DND-41 (cell line): ENCODE data around the gene CAMK2N2.

ENCODE experiments used
- ATAC-seq: fragments of 200-7000 bp; cut with Tn5 transposase; 3 replicates; pipeline ENCODE4 v1.9.1; 2021; ENCODE audit warnings: low read depth; ENCODE audit not compliant: insufficient read depth
- DNase-seq: peaks from one replicate; pipeline ENCODE4 v3.0.0-alpha.2; 2020
- H2AFZ ChIP-seq: 2 replicates; pipeline ENCODE4 v1.6.0; 2012; ENCODE audit warnings: low read depth, low read length
- H3K27ac ChIP-seq: 2 replicates; pipeline ENCODE4 v1.5.1; 2012; ENCODE audit warnings: low read length, inconsistent platforms
- H3K27me3 ChIP-seq: fragments of 200-600 bp; sonication (generic); 2 replicates; pipeline ENCODE4 v1.6.0; 2012; ENCODE audit warnings: low read length, mild to moderate bottlenecking, inconsistent platforms; ENCODE audit not compliant: insufficient read depth, poor library complexity
- H3K36me3 ChIP-seq: 2 replicates; pipeline ENCODE4 v1.5.1; 2012; ENCODE audit warnings: low read length, inconsistent platforms; ENCODE audit not compliant: insufficient read depth
- H3K4me1 ChIP-seq: 2 replicates; pipeline ENCODE4 v1.5.1; 2012; ENCODE audit warnings: mild to moderate bottlenecking, low read length; ENCODE audit not compliant: insufficient read depth
- H3K4me2 ChIP-seq: 2 replicates; pipeline ENCODE4 v1.6.0; 2012; ENCODE audit warnings: mild to moderate bottlenecking, moderate library complexity, low read length, inconsistent platforms; ENCODE audit not compliant: insufficient read depth
- H3K4me3 ChIP-seq, 2 experiments: fragments of 200-600 bp in 1 of 2; shearing (Covaris generic) in 1 of 2; 2 replicates each; pipeline ENCODE4 v1.5.1; 2012 to 2016; ENCODE audit warnings: inconsistent platforms in 2 of 2, low read length in 2 of 2, mild to moderate bottlenecking in 2 of 2, low read depth in 1 of 2, moderate library complexity in 1 of 2
- H3K79me2 ChIP-seq: 2 replicates; pipeline ENCODE4 v1.6.0; 2012; ENCODE audit warnings: low read length, inconsistent platforms; ENCODE audit not compliant: insufficient read depth
- H3K9ac ChIP-seq: 2 replicates; pipeline ENCODE4 v1.6.0; 2012; ENCODE audit warnings: low read depth, mild to moderate bottlenecking, inconsistent platforms, low read length, moderate library complexity
- H3K9me3 ChIP-seq: 2 replicates; pipeline ENCODE4 v1.5.1; 2012; ENCODE audit warnings: low read length, moderate library complexity, mild to moderate bottlenecking, inconsistent platforms; ENCODE audit not compliant: insufficient read depth, severe bottlenecking
- H4K20me1 ChIP-seq: 2 replicates; pipeline ENCODE4 v1.6.0; 2012; ENCODE audit warnings: low read length; ENCODE audit not compliant: insufficient read depth
- EZH2 ChIP-seq: IDR thresholded peaks from 3 replicates; pipeline ENCODE4 v1.6.1; 2012; ENCODE audit warnings: borderline replicate concordance, low read depth, mild to moderate bottlenecking, moderate library complexity, low read length, inconsistent platforms; ENCODE audit not compliant: severe bottlenecking
- TF ChIP-seq, protein P1 (sequence below): IDR thresholded peaks from 2 replicates; pipeline ENCODE4 v1.5.1; 2012; ENCODE audit warnings: borderline replicate concordance, low read length, moderate library complexity, mild to moderate bottlenecking; ENCODE audit not compliant: poor library complexity, severe bottlenecking; ENCODE audit errors: extremely low read depth

CAMK2N2 gene

DNA sequence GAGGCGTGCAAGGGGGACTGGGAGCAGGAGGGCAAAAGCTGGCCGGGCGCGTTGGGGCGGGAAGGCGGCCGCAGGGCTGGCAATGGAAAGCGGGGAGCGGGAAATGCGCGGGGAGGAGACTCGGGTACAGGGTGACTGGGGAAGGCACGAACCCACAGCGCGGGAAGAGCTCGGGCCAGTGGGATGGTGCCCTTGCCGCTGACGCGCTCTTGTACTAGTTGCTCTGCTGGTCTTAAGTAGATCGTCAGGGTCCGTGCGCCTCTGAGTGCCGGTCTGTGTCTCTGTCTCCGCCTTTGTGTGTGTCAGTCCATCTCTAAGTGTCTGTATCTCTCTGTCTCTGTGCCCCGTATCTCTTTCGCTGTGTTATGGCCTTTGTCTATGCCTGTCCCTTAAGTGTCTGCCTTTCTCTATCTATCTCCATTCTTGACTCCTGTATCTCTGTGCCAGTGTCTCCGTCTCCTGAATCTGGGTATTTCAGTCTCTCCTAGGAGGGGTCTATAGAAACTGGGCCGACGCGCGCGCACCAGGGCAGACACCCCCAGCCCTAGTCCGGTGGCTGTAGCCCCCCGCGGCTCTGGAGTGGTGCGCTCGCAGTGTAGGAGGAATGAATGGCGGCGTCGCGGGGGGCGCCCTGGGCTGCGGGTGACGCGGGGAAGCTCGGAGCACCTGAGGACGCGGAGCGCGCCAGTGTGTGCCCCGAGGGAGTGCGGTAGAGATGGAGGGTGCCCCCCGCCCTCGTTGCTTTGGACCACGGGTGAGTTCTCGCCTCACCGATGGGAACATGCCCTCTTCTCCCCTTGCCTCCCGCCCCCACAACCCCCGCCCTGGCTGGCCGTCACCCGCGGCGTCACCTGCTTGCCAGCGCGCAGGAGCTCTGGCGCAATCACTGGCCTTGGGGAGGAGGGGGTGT lies 756 bp upstream of the CAMK2N2 start:
- TF ChIP-seq EZH2 = no peak
- TF ChIP-seq, protein P1, sequence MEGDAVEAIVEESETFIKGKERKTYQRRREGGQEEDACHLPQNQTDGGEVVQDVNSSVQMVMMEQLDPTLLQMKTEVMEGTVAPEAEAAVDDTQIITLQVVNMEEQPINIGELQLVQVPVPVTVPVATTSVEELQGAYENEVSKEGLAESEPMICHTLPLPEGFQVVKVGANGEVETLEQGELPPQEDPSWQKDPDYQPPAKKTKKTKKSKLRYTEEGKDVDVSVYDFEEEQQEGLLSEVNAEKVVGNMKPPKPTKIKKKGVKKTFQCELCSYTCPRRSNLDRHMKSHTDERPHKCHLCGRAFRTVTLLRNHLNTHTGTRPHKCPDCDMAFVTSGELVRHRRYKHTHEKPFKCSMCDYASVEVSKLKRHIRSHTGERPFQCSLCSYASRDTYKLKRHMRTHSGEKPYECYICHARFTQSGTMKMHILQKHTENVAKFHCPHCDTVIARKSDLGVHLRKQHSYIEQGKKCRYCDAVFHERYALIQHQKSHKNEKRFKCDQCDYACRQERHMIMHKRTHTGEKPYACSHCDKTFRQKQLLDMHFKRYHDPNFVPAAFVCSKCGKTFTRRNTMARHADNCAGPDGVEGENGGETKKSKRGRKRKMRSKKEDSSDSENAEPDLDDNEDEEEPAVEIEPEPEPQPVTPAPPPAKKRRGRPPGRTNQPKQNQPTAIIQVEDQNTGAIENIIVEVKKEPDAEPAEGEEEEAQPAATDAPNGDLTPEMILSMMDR = no peak
- no peaks in the 10 kb centered on the region for H4K20me1 ChIP-seq
- ATAC-seq = peak; percentile 62
- H2AFZ ChIP-seq = peak overlapping the region; percentile 67
- no peaks in the 10 kb centered on the region for H3K36me3 ChIP-seq
- H3K79me2 ChIP-seq = no peaks in the 10 kb centered on the region
- DNase-seq = no peak
- H3K9me3 ChIP-seq = no peaks in the 10 kb centered on the region
- peak overlapping the region; percentile 78 for H3K4me2 ChIP-seq
- no peak overlapping the region for H3K27ac ChIP-seq
- H3K4me1 ChIP-seq = peaks cover 18% of the 10 kb centered on the region
- no peaks in the 10 kb centered on the region for H3K27me3 ChIP-seq
- H3K4me3 ChIP-seq = peak overlapping the region; percentile 10 to 57; a peak in 3 of 4 replicates
- H3K9ac ChIP-seq = peak overlapping the region; percentile 39

DNA sequence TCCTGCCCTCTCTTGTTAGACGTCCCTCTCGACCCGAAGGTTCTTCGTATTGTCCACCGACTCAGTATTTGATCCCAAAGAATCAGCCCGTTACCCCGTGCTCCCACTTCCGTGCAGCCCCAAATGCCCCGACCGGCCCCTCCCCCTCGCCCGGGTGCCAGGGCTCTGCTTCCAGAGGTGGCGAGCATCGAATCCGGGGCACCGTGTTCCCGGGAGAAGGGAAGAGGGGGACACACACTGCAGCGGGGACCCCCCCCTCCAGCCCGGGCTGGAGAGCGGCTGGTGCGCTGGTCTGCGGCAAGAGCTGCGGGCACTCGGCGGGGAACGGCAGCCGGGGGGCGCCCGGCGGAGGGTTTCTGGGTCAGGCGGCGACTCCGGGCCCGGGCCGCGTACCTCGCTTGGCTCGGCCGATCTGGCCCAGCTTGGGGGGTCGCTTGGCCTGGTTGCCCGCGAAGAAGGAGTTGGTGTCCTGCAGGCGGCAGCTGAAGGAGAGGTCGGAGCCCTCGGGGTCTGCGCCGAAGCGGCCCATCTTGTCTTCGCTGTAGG lies 556 bp downstream of the CAMK2N2 start:
- ATAC-seq (no peak), DNase-seq (no peak)
- TF ChIP-seq, protein P1 = no peak
- no peak for TF ChIP-seq EZH2
- Histone ChIP-seq H2AFZ (no peak overlapping the region), H3K9me3 (no peaks in the 10 kb centered on the region), H4K20me1 (no peaks in the 10 kb centered on the region), H3K27me3 (no peaks in the 10 kb centered on the region), H3K27ac (no peak overlapping the region), H3K4me2 (peak overlapping the region; percentile 78; the same call in 1 of the 2 replicates), H3K36me3 (no peaks in the 10 kb centered on the region), H3K4me1 (peaks cover 18% of the 10 kb centered on the region), H3K4me3 (peak overlapping the region in 1 of 2 experiments; percentile 34; a peak in 1 of 4 replicates), H3K9ac (peak overlapping the region; percentile 26; the same call in 1 of the 2 replicates), H3K79me2 (no peaks in the 10 kb centered on the region)

DNA sequence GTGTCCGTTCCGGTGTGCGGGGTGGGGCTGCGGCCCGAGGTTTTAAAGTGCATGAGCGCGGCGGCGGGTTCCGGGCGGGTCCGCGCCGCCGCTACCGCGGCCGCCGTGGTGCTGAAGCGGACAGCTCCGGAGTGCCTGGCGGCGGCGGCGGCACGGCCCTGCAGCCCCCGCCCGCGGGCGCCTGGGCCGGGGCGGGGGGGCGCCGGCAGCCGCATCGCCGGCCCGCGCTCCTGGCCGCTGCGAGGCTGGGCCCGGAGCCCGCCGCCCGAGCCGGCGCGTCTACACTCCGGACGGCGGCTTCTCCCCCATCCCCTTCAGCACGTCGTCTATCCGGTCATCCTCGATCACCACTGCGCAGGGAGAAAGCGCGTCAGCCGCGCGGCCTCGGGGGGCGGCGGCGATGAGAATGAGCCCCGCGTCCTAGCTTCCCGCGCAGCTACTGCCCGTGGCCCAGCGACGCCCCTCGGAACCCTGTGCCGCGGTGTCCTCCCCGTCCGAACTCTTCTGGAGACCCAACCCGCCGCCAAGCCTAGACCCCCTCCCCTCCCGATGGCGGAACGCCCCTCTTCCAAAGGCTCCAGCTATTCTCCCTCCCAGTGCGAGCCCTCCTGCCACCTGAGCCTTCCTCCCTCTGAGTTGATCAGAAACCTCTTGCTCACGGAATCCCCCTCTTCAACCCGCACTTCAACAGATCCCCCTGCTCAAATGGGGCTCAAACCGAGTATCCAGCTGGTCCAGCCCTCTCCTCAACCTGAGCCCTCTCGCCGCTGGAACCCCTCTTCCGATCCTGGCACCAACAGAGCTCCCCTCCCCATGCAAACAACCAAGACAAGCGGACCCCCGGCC lies 1.3 kb downstream of the CAMK2N2 start:
- H3K4me2 ChIP-seq = no peak overlapping the region
- no peak overlapping the region for H2AFZ ChIP-seq
- no peaks in the 10 kb centered on the region for H3K36me3 ChIP-seq
- ATAC-seq = no peak
- H3K4me3 ChIP-seq = no peak overlapping the region
- TF ChIP-seq, protein P1 = no peak
- TF ChIP-seq EZH2 = no peak
- H3K27me3 ChIP-seq = no peaks in the 10 kb centered on the region
- H3K9ac ChIP-seq = no peak overlapping the region
- H3K4me1 ChIP-seq = peaks cover 18% of the 10 kb centered on the region
- no peaks in the 10 kb centered on the region for H3K9me3 ChIP-seq
- no peak overlapping the region for H3K27ac ChIP-seq
- H3K79me2 ChIP-seq = no peaks in the 10 kb centered on the region
- H4K20me1 ChIP-seq = no peaks in the 10 kb centered on the region
- no peak for DNase-seq
